Measurements from ENCODE around the gene MAP7.
"Not testable (repeated sequence)": the region's sequence is repeated elsewhere in the genome, so short reads cannot be mapped to it uniquely, and the experiment has no call there.

MAP7 gene

GRCh38 chr6:136446579-136447187, 103.5 kb downstream of the MAP7 start:
- Mint-ChIP-seq H3K9me3 (no peaks in the 10 kb centered on the region), H3K4me1 (no peaks in the 10 kb centered on the region), H3K27ac (no peak overlapping the region), H3K4me3 (no peak overlapping the region), H3K27me3 (peaks cover 24% of the 10 kb centered on the region)
- ATAC-seq (no peak), DNase-seq (no peak)

GRCh38 chr6:136446145-136446544, 104.1 kb downstream of the MAP7 start:
- DNase-seq = no peak
- ATAC-seq = no peak
- peak overlapping the region in 1 of 2 donors; percentile 67 for H3K27ac Mint-ChIP-seq
- H3K27me3 Mint-ChIP-seq = peaks cover 24% of the 10 kb centered on the region
- no peaks in the 10 kb centered on the region for H3K4me1 Mint-ChIP-seq
- no peaks in the 10 kb centered on the region for H3K9me3 Mint-ChIP-seq
- H3K4me3 Mint-ChIP-seq = no peak overlapping the region

- ATAC-seq (no peak), DNase-seq (no peak)
- Mint-ChIP-seq H3K4me1 (no peaks in the 10 kb centered on the region), H3K9me3 (no peaks in the 10 kb centered on the region), H3K27ac (no peak overlapping the region), H3K4me3 (no peak overlapping the region), H3K27me3 (peaks cover 24% of the 10 kb centered on the region)
Observed at GRCh38 chr6:136445063-136445462, 105.2 kb downstream of the MAP7 start.

GRCh38 chr6:136440203-136440602, 110.0 kb downstream of the MAP7 start:
- DNase-seq (no peak), ATAC-seq (no peak)
- no peaks in the 10 kb centered on the region for H3K9me3 Mint-ChIP-seq
- peaks cover 5% of the 10 kb centered on the region for H3K27me3 Mint-ChIP-seq
- no peak overlapping the region for H3K4me3 Mint-ChIP-seq
- no peak overlapping the region for H3K27ac Mint-ChIP-seq
- no peaks in the 10 kb centered on the region for H3K4me1 Mint-ChIP-seq

GRCh38 chr6:136439514-136440190, 110.6 kb downstream of the MAP7 start:
- Mint-ChIP-seq H3K9me3 (no peaks in the 10 kb centered on the region), H3K27me3 (no peaks in the 10 kb centered on the region), H3K4me1 (no peaks in the 10 kb centered on the region), H3K4me3 (no peak overlapping the region), H3K27ac (no peak overlapping the region)
- DNase-seq (no peak), ATAC-seq (no peak)

- Mint-ChIP-seq H3K27me3 (no peaks in the 10 kb centered on the region), H3K9me3 (no peaks in the 10 kb centered on the region), H3K27ac (no peak overlapping the region), H3K4me1 (no peaks in the 10 kb centered on the region), H3K4me3 (no peak overlapping the region)
- ATAC-seq (no peak), DNase-seq (no peak)
Observed at GRCh38 chr6:136438441-136438840, 111.8 kb downstream of the MAP7 start.

GRCh38 chr6:136437246-136437645, 113.0 kb downstream of the MAP7 start:
- Mint-ChIP-seq H3K27ac (no peak overlapping the region), H3K27me3 (no peaks in the 10 kb centered on the region), H3K9me3 (no peaks in the 10 kb centered on the region), H3K4me3 (no peak overlapping the region), H3K4me1 (no peaks in the 10 kb centered on the region)
- no peak for DNase-seq
- no peak for ATAC-seq

GRCh38 chr6:136435101-136435500, 115.1 kb downstream of the MAP7 start:
- ATAC-seq (no peak), DNase-seq (no peak)
- Mint-ChIP-seq H3K4me3 (no peak overlapping the region), H3K9me3 (no peaks in the 10 kb centered on the region), H3K27me3 (peaks cover 7% of the 10 kb centered on the region), H3K4me1 (no peaks in the 10 kb centered on the region), H3K27ac (no peak overlapping the region)

GRCh38 chr6:136431306-136431705, 118.9 kb downstream of the MAP7 start:
- H3K27me3 Mint-ChIP-seq = peaks cover 16% of the 10 kb centered on the region
- not testable (repeated sequence) for H3K4me3 Mint-ChIP-seq, H3K4me1 Mint-ChIP-seq, DNase-seq, H3K27ac Mint-ChIP-seq, H3K9me3 Mint-ChIP-seq, ATAC-seq

- ATAC-seq = no peak
- no peaks in the 10 kb centered on the region for H3K4me1 Mint-ChIP-seq
Observed at GRCh38 chr6:136429264-136430065, 120.8 kb downstream of the MAP7 start.

GRCh38 chr6:136427378-136427717, 122.9 kb downstream of the MAP7 start:
- peaks cover 19% of the 10 kb centered on the region for H3K27me3 Mint-ChIP-seq
- H3K27ac Mint-ChIP-seq = no peak overlapping the region
- ATAC-seq = no peak
- no peak overlapping the region for H3K4me3 Mint-ChIP-seq
- DNase-seq = no peak
- H3K4me1 Mint-ChIP-seq = no peaks in the 10 kb centered on the region
- no peaks in the 10 kb centered on the region for H3K9me3 Mint-ChIP-seq

More at GRCh38 chr6:136429264-136430065, 120.8 kb downstream of the MAP7 start:
- Mint-ChIP-seq H3K9me3 (no peaks in the 10 kb centered on the region), H3K27ac (no peak overlapping the region), H3K4me3 (no peak overlapping the region), H3K27me3 (peaks cover 19% of the 10 kb centered on the region)
- DNase-seq = no peak

GRCh38 chr6:136426627-136427377, 123.4 kb downstream of the MAP7 start:
- ATAC-seq = no peak
- Mint-ChIP-seq H3K27ac (no peak overlapping the region), H3K9me3 (no peaks in the 10 kb centered on the region), H3K27me3 (peaks cover 19% of the 10 kb centered on the region), H3K4me1 (no peaks in the 10 kb centered on the region), H3K4me3 (no peak overlapping the region)
- no peak for DNase-seq

- H3K4me3 Mint-ChIP-seq = no peak overlapping the region
- no peak overlapping the region for H3K27ac Mint-ChIP-seq
- no peaks in the 10 kb centered on the region for H3K9me3 Mint-ChIP-seq
- ATAC-seq = no peak
- no peak for DNase-seq
- peaks cover 16% of the 10 kb centered on the region for H3K27me3 Mint-ChIP-seq
- no peaks in the 10 kb centered on the region for H3K4me1 Mint-ChIP-seq
Observed at GRCh38 chr6:136425793-136426192, 124.4 kb downstream of the MAP7 start.

GRCh38 chr6:136424901-136425300, 125.3 kb downstream of the MAP7 start:
- Mint-ChIP-seq H3K27ac (no peak overlapping the region), H3K4me1 (no peaks in the 10 kb centered on the region), H3K4me3 (no peak overlapping the region), H3K27me3 (peaks cover 11% of the 10 kb centered on the region), H3K9me3 (no peaks in the 10 kb centered on the region)
- DNase-seq = no peak
- no peak for ATAC-seq

GRCh38 chr6:136424450-136424849, 125.8 kb downstream of the MAP7 start:
- Mint-ChIP-seq H3K27me3 (peaks cover 11% of the 10 kb centered on the region), H3K9me3 (no peaks in the 10 kb centered on the region), H3K4me3 (no peak overlapping the region), H3K27ac (no peak overlapping the region), H3K4me1 (no peaks in the 10 kb centered on the region)
- no peak for ATAC-seq
- no peak for DNase-seq
